ENCODE data around the gene UBE4A. TPM values are rescaled to one million over a fixed set of nuclear protein-coding genes. Genes with fewer than 3 reads are reported as not detected.

The UBE4A gene
- total and polyA plus RNA-seq, 2 of the 4 experiments (the other 2 are of a cell fraction) = 15.2 to 69.7 TPM

DNA sequence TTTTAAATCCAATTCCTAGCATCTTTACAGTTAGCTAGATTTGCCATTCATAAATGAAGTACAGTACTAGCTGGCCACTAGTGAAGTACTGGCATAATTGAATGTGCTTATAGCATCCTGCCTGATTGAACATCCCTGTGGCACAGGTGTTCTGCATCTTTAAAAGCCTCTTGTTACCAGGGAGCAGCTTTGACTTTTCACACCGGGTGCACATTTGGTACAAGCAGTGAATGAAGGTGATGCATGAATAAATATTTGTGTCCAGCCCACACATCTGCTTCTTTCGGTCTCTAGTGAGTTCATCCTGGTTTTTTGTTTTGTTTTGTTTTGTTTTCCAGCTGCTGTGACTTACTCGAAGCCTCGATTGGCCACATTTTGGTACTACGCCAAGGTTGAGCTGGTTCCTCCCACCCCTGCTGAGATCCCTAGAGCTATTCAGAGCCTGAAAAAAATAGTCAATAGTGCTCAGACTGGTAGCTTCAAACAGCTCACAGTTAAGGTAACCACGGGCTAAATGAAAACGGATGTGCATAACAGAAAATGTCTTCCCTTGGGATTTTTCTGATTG is 47.3 kb downstream of the UBE4A start:
- Histone ChIP-seq H3K4me2 (ENCODE audit: low read depth, low read length) (no peak overlapping the region), H2BK20ac (ENCODE audit: low read depth, low read length) (no peak overlapping the region), H2AK5ac (ENCODE audit: low read depth, low read length) (no peak overlapping the region), H3K79me1 (ENCODE audit: low read depth in 1 of 2, low read length in 2 of 2) (peaks cover 27 to 42% of the 10 kb centered on the region in 2 experiments), H3K18ac (ENCODE audit: low read depth, low read length) (no peak overlapping the region), H4K20me1 (ENCODE audit: insufficient read depth, low read length) (peaks cover 38% of the 10 kb centered on the region), H2BK5ac (ENCODE audit: low read depth, low read length, poor library complexity, severe bottlenecking) (no peak overlapping the region), H2BK15ac (ENCODE audit: low read depth, low read length) (no peak overlapping the region), H3K9me3 (ENCODE audit: control insufficient read depth, insufficient read depth, low read length) (no peaks in the 10 kb centered on the region), H3K23ac (ENCODE audit: low read depth, low read length) (no peak overlapping the region), H3K36me3 (ENCODE audit: control insufficient read depth, insufficient read depth, low read length) (peaks cover 12% of the 10 kb centered on the region), H3K56ac (ENCODE audit: extremely low read depth, insufficient read depth, low read length) (no peak overlapping the region), H2AFZ (replicated peaks; ENCODE audit: low read length, poor library complexity) (no peak overlapping the region), H4K91ac (ENCODE audit: insufficient read depth, low read depth, low read length) (no peak overlapping the region), H3K27ac (ENCODE audit: insufficient read depth, low read length) (no peak overlapping the region), H3K9me1 (ENCODE audit: insufficient read depth, low read length) (0 out of 2 replicates have a peak, but pooled peaks cover 2% of the 10 kb centered on the region), H3K4ac (ENCODE audit: low read depth, low read length) (no peak overlapping the region), H3K4me3 (ENCODE audit: insufficient read depth, low read depth, low read length) (no peak overlapping the region), H4K8ac (ENCODE audit: low read depth in 2 of 2, low read length in 2 of 2) (no peak overlapping the region), H4K5ac (ENCODE audit: low read depth, low read length) (no peak overlapping the region), H3K27me3 (ENCODE audit: control insufficient read depth, insufficient read depth, low read length) (no peaks in the 10 kb centered on the region), H2BK120ac (ENCODE audit: low read depth, low read length) (no peak overlapping the region), H2AK9ac (replicated peaks; ENCODE audit: low read depth, low read length, poor library complexity) (no peak overlapping the region), H3K14ac (replicated peaks; ENCODE audit: low read depth, low read length) (no peak overlapping the region), H3K4me1 (ENCODE audit: control insufficient read depth, insufficient read depth, low read length) (peaks cover 5% of the 10 kb centered on the region), H3K9ac (ENCODE audit: low read depth, low read length) (no peak overlapping the region)
- dilution Hi-C loops (cut with HindIII; ENCODE audit: low sequenced_read_pairs, unreplicated experiment) = no loop called here
- in situ Hi-C loops (cut with MboI; ENCODE audit: low sequenced_read_pairs) = no loop called here
- peak; percentile 6; the same call in 1 of the 2 replicates for ATAC-seq (ENCODE audit: low read depth)
- DNase-seq = peak; percentile 39
- 80% methylated on average over 2 of the region's 7 CpGs; no CpG with 5 or more reads in 1 of the 2 experiments for WGBS, 2 experiments (ENCODE audit: extremely low coverage in 2 of 2, insufficient read length in 1 of 2)
- intact Hi-C loops (cut with micrococcal nuclease) = no loop called here
- TF ChIP-seq RCOR1 (IDR thresholded peaks at IDR 0.05; ENCODE audit: insufficient replicate concordance, low read length) (no peak), CEBPB (IDR thresholded peaks at IDR 0.05; ENCODE audit: low read depth, low read length) (no peak), POLR2A (IDR thresholded peaks at IDR 0.05; ENCODE audit: low read depth, low read length) (no peak), RFX5 (IDR thresholded peaks at IDR 0.05; ENCODE audit: low read depth, low read length) (no peak), RAD21 (IDR thresholded peaks at IDR 0.05; ENCODE audit: low read length) (no peak), CHD1 (IDR thresholded peaks at IDR 0.05; ENCODE audit: low read depth, low read length) (no peak), SMC3 (IDR thresholded peaks at IDR 0.05; ENCODE audit: low read depth, low read length) (no peak), NFE2L2 (IDR thresholded peaks at IDR 0.05; ENCODE audit: low read depth, low read length) (no peak), MAZ (IDR thresholded peaks at IDR 0.05; ENCODE audit: borderline replicate concordance, low read depth, low read length) (no peak), ELK1 (IDR thresholded peaks at IDR 0.05; ENCODE audit: borderline replicate concordance, low read depth, low read length) (no peak), FOS (IDR thresholded peaks at IDR 0.05; ENCODE audit: low read depth, low read length) (no peak), MAFK (IDR thresholded peaks at IDR 0.05; ENCODE audit: low read depth, low read length) (no peak), MXI1 (IDR thresholded peaks at IDR 0.05; ENCODE audit: borderline replicate concordance, low read depth, low read length) (no peak), BHLHE40 (IDR thresholded peaks at IDR 0.05; ENCODE audit: low read depth, low read length) (no peak)
- TF ChIP-seq, protein P1, sequence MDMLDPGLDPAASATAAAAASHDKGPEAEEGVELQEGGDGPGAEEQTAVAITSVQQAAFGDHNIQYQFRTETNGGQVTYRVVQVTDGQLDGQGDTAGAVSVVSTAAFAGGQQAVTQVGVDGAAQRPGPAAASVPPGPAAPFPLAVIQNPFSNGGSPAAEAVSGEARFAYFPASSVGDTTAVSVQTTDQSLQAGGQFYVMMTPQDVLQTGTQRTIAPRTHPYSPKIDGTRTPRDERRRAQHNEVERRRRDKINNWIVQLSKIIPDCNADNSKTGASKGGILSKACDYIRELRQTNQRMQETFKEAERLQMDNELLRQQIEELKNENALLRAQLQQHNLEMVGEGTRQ (IDR thresholded peaks at IDR 0.05; ENCODE audit: low read depth, low read length) = no peak
- TF ChIP-seq, protein P2, sequence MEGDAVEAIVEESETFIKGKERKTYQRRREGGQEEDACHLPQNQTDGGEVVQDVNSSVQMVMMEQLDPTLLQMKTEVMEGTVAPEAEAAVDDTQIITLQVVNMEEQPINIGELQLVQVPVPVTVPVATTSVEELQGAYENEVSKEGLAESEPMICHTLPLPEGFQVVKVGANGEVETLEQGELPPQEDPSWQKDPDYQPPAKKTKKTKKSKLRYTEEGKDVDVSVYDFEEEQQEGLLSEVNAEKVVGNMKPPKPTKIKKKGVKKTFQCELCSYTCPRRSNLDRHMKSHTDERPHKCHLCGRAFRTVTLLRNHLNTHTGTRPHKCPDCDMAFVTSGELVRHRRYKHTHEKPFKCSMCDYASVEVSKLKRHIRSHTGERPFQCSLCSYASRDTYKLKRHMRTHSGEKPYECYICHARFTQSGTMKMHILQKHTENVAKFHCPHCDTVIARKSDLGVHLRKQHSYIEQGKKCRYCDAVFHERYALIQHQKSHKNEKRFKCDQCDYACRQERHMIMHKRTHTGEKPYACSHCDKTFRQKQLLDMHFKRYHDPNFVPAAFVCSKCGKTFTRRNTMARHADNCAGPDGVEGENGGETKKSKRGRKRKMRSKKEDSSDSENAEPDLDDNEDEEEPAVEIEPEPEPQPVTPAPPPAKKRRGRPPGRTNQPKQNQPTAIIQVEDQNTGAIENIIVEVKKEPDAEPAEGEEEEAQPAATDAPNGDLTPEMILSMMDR (conservative IDR thresholded peaks at IDR 0.05; ENCODE audit: low read depth, low read length) = no peak
- ChIA-PET CTCF (no interaction called here), POLR2A (ENCODE audit: unreplicated experiment) (no interaction called here)
- BruUV-seq (replicated peaks) = no TSS peak
